ENCODE measurements around the gene ITPR3. TPM values are rescaled to one million over a fixed set of nuclear protein-coding genes. Genes with fewer than 3 reads are reported as not detected.

ITPR3 gene
- total RNA-seq, result 49.4 and 67.6 TPM in 2 replicates

GRCh38 chr6:33620856-33621710 lies at the start of gene ITPR3:
Gene ITPR3 (plus strand): TSS chr6:33621322. CDS start chr6:33621603, 281 bp downstream.

DNA sequence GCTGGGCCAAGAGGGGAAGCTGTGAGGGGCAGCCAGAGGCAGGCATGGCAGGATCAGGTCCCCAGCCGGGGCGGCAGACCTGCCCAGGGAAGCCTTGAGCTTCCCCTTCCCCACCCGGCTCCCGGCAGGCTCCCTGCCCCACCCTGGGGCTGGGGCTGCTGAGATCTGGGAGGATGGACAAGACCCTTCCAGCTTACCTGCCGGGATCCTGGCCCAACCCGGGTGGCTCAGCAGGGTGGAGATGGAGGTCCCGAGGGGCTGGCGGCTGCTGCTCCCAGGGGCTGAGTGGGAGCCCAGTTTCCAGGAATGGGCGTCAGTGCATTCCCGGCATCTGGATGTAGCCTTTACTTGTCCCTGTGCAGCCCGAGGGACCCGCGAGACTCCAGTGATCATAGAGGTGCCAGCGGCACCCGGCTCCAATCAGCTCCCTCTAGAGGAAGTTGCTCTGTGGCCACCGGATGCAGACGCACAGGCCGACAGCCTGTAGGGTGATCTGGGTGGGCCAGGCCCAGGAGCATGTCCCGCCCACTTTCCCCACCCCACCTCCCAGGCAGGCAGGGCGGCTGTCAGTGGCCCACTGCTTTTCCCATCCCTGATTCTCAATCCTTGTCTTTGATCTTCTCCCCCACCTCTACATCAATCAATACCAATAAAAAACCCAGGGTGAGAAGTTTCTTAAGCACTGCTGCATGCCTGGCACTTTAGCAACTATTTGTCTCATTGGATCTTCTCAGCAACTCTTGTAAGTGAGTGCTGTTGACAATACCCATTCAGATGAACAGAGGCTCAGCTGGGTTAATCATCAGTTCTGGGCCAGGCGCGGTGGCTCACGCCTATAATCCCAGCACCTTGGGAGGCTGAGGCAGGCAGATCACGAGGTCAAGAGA lies 41.1 kb upstream of the ITPR3 start, which contains the start of gene BAK1:
Gene BAK1, minus strand, starts transcription at position 449 of the 887 bp plus-strand sequence. CDS start 2,672 bp downstream, outside the sequence.

GRCh38 chr6:33711140-33712129 lies 90.3 kb downstream of the ITPR3 start, which contains the start of gene UQCC2:
Gene UQCC2 (minus strand): TSS chr6:33711700. CDS start chr6:33711686, 14 bp downstream.

Other genes starting within 250 kb of the ITPR3 start
- gene KIFC1, start 229.5 kb upstream of the ITPR3 start, total RNA-seq, result 31.2 and 38.2 TPM in 2 replicates
- gene PHF1, start 210.3 kb upstream of the ITPR3 start, total RNA-seq, result 12.5 and 17.6 TPM in 2 replicates
- gene CUTA, start 203.2 kb upstream of the ITPR3 start, total RNA-seq, result 155 and 228 TPM in 2 replicates
- 2.1 and 3.5 TPM in 2 replicates for gene SYNGAP1, start 201.3 kb upstream of the ITPR3 start, total RNA-seq
- 3.3 and 5.3 TPM in 2 replicates for gene ZBTB9, start 166.7 kb upstream of the ITPR3 start, total RNA-seq
- gene BAK1, start 41.0 kb upstream of the ITPR3 start, total RNA-seq, result 25.6 and 29.9 TPM in 2 replicates
- 32.3 and 53.9 TPM in 2 replicates for gene UQCC2, start 90.4 kb downstream of the ITPR3 start, total RNA-seq
- gene IP6K3, start 125.6 kb downstream of the ITPR3 start, total RNA-seq, result 0.07 TPM in 1 of 2 replicates, not detected in the other
- gene LEMD2, start 167.8 kb downstream of the ITPR3 start, total RNA-seq, result 48.4 and 55.4 TPM in 2 replicates
- gene MLN, start 182.7 kb downstream of the ITPR3 start, total RNA-seq, result not detected in 2 replicates

Data from airway epithelial cell (primary cell).